HG02678 (cell line): Measurements from ENCODE around the gene DNAJB12.
"Not testable (repeated sequence)": the region's sequence is repeated elsewhere in the genome, so short reads cannot be mapped to it uniquely, and the experiment has no call there.

Experiments
- ATAC-seq: cut with Tn5 transposase; IDR thresholded peaks from one replicate; pipeline ENCODE4 v1.9.1; 2021; ENCODE audit warnings: mild to moderate bottlenecking, moderate library complexity; ENCODE audit not compliant: unreplicated experiment

Gene DNAJB12

DNA sequence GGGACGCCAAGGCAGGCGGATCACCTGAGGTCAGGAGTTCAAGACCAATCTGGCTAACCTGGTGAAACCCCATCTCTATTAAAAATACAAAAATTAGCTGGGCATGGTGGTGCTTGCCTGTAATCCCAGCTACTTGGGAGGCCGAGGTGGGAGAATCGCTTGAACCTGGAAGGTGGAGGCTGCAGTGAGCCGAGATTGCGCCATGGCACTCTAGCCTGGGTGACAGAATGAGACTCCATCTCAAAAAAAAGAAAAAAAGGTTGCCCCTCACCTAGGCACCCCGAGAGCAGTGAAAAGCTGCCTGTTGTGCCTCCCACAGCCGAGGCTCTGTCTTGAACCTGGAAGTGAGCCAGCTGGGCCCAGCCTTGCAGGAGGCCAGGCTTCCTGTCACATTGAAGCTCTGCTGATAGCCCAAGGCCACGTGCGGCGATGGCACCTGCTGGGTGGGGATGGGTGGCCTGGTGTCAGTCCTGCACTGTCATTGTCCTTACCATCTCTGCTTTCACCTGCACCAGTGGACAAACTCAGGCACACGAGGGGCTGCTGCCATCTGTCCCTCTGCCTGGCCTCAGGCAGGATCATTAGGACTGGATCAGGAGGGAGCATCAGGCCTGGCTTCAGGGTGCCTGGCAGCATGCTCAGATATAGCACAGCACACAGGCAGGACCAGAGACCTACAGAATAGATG, 37.8 kb downstream of the DNAJB12 start:
- no peak for ATAC-seq

DNA sequence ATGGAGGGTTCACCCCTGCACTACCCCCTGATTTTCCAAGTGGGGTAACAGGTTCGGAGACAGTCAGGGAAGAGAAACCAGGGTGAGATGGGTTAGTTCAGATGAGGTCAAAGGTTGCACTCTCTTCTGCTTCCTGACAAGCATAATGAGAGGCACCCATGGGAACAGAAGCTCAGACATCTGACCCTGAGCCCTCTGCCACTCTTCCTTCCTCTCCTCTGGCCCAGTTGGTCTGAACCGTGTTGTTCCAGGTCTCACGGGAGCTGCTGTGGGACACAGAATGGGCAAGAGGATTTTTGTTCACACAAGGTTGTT, 38.4 kb downstream of the DNAJB12 start:
- ATAC-seq = no peak

DNA sequence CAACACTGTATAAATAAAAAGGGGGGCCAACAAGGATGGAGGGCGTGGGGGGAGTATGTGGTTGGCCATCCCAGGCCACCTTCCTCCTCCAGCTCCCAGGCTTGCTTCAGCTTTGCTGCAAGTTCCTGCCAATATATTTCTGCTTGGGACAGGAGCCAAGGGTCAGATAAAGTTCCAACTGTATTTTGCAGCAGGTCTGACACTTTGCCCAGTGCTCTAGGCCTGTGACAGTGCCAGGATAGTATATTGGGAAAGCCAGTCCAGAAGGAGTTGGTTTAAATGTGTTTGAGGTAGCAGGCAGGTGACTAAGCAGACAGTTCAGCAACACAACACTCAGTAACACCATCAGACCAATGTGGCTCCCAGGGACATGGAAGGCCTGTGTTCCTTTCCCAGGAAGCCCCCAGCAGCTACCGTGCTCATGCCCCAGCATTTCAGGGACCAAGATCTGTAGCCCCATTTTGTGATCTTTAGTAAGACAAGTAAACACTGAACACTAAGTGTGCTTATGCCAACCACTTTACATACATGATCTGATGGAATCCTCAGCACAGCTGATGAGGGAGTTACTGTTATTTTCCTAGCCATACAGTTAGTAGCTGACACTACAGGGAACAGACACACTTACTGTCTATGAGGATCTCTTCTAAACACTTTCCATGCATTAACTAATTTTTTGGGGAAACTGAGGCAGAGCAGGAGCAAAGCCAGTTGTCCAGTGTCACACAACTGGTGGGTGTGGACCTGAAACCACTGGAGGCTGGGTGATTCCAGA, 38.9 kb downstream of the DNAJB12 start:
- ATAC-seq = no peak

DNA sequence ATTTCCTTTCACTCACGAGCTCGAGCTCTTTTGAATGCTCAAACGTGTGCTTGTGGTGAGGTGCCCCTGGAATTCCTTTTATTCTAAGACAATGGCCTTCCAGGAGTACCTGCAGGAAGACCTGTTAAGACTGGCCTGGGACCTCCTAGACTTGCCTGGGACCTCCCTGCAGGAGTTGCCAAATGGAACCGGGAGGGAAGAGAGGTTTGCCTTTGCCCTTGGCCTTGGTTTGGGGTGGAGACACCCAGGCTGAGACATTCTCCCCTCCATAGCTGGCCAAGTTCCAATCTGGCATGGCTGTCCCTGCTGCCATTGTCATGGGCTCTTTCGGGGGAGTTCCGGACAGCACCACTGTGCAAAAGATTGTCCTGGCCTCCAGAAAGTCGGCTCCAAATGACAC, 39.7 kb downstream of the DNAJB12 start:
- no peak for ATAC-seq

DNA sequence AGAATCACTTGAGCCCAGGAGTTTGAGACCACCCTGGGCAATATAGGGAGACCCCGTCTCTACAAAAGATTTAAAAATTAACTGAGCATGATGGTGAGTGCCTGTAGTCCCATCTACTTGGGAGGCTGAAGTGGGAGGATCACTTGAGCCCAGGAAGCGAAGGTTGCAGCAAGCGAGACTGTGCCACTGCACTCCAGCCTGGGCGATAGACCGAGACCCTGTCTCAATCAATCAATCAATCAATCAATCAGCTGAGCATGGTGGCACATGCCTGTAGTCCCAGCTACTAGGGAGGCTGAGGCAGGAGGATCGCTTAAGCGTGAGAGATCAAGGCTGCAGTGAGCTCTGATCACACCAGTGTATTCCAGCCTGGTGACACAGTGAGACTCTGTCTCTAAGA, 40.5 kb downstream of the DNAJB12 start:
- no peak for ATAC-seq

DNA sequence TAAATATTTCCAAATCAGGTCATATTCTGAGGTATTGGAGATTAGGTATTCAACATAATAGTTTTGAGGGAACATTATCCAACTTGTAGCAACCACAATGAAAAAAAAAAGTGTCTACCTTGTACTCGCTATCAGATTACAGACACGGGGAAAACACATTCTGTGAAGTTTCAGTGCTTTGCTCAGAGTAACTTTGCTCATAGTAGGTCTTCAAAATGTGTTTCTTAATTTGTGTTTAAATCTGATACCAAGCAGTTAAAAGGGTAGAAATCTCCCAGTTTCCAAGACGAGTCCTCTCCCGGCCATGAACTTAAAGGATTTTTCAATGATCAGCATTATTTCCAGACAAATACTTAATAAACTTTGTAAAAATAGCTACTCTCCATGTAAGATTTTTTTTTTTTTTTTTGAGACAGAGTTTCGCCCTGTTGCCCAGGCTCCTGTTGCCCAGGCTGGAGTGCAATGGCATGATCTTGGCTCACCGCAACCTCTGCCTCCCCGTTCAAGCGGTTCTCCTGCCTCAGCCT, 41.8 kb downstream of the DNAJB12 start:
- no peak for ATAC-seq

DNA sequence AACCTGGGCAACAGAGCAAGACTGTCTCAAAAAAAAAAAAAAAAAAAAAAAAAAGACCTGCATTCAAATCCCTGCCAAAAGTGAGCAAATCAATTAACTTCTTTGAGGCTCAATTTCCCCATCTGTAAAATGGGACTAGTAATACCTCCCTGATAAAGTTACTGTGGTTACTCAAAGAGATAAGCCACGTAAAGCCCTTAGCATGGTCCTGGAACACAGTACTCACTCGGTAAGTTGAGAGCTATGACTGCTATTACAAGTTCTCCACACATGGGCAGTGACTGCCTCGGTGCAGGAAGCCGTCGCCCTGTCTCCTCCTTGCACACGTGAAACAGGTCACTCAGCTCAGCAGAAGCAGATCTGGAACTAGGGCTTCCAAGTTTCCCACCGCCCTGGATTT, 43.1 kb downstream of the DNAJB12 start:
- no peak for ATAC-seq

DNA sequence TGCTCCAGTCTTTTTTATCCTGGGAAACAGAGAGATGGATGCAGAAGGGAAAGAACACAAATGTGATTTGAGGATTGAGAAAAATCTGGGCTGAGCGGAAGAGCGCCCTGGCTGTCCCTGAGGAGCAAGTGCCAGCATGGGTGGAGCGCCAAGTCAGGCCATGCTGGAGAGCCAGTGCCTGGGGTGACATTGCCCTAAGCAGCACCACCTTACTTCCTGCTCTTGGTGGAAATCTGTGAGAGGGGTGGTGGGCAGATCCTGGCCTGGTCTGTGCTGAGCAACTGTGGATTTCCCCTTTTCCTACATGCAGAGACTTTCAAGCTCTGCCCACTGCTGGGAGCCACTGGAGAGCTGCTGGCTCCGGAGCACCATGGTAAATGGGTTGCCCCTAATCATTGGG, 44.1 kb downstream of the DNAJB12 start:
- no peak for ATAC-seq

DNA sequence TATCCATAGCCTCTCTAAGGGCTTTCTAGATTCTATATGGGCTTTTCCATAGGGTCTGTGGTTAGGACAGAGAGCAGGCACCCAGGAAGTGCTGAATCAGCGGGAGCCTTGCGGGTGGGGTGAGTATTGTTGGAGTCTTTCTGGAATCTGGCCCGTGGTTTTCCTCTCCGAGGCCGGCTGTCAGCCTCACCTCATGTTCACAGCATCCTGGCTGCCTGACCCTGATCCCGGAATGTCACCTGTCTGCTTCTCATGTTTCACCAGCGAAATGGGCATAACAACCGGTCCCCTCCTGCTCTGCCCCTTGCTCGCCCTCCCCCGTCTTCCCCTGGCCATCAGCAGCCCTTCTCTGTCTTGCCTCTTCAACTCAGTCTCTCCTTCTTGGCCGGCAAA, 44.5 kb downstream of the DNAJB12 start:
- no peak for ATAC-seq

DNA sequence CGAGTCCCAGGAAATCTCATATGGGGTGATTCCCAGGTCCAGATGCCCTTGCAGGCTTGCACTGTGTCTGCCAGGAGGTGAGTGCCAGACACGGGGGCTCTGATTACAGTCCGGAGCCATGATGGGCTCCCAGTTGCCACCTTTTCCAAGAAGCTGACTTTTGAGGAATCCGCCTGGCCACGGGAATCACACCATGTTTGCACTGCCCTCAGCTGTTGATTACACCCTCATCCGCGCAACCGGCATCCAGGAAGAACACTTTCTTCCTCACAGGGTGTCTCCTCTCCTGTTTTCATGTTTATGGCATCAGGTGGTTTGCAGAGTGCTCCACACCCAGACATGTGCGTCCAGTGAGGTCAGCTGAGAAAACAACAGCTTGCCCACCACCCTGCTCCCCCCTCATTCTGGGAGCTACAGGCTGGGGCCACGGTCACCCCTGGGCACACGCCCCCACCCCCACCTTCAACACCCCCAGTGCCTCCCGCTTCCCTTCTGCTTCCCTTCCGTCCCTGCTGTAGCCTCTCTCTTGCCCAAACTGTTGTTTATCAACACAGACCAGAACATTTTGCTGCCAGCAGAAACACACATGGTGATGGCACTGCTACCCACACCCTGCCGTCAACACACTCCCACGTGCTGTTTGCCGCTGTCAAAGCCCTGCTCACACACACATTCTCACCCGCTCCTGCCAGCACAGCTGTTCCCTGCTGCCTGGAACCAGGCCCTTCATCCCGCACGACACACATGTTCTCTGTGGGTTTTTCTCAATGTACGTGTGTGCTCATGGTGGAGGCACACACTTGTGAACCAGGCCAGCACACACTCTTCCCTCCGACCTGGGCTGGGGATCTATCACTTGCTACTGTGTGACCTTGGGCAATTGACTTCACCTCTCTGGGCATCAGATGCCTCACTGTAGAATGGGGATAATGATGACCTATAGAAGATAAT, 45.2 kb downstream of the DNAJB12 start:
- ATAC-seq = no peak

DNA sequence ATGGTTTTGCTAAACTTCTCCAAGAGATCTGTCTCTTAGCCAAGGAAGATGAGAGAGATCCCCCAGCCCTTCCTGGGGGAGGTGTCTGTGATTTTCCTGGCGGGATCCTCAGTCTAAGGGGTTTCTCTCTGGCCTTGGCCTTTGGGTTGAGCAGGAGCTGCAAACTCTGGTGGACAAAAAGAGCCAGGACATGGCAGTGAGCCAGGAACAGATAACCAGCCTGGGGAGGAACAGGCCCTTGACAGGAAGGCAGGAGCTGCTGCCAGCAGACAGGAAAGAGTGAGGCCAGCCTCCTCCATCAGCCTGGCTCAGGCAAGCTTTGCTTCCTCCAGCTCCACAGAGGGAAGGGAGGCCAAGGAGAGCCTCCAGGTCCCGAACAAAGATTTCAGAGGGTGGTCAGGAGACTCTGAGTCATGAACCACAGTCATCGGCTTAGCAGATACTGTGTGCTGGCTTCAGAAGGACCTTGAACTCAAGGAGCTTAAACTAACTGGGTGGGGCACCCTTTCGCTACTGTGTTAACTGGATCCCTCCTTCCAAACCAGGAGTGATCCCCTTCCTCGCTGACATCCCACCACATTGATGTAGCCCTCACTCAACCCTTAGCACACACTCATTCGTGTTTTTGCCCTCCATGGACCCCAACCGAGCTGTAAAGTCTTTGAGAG, 46.3 kb downstream of the DNAJB12 start:
- ATAC-seq = no peak

DNA sequence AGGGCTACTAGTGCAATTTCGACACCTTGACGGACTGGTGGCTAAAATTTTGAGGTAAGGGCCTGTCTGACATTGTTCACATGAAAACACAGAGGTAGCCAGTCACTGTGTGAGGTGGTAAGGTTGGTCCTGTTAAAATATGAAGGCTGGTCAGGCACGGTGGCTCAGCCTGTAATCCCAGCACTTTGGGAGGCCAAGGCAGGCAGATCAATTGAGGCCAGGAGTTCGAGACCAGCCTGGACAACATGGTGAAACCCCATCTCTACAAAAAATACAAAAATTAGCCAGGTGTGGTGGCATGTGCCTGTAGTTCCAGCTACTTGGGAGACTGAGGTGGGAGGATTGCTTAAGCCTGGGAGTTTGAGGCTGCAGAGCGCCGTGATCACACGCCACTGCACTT, 47.0 kb downstream of the DNAJB12 start:
- ATAC-seq = not testable (repeated sequence)

DNA sequence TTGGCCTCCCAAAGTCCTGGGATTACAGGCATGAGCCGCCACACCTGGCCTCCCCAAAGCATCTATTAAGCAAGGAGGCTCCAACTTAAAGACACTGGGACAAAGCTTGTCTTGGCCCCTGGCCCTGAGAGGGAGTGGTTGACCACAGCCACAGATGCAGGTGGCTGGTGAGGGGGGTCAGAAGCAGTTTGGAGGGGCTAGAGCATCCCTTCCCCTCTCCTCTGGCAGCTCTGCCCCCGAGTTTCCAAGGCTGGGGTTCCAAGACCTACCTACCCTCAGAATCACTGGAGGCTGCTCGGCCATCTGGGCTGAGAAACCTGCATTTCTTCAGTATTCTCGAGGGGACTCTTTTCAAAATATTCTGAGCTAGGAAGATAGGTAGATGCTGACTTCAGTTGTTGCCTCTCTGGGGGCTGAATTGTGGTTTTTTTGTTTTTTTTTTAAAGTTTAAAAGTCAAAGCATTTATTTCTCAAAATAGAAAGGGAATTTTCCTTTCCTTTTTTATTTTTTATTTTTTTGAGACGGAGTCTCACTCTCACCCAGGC, 48.4 kb downstream of the DNAJB12 start:
- no peak for ATAC-seq

DNA sequence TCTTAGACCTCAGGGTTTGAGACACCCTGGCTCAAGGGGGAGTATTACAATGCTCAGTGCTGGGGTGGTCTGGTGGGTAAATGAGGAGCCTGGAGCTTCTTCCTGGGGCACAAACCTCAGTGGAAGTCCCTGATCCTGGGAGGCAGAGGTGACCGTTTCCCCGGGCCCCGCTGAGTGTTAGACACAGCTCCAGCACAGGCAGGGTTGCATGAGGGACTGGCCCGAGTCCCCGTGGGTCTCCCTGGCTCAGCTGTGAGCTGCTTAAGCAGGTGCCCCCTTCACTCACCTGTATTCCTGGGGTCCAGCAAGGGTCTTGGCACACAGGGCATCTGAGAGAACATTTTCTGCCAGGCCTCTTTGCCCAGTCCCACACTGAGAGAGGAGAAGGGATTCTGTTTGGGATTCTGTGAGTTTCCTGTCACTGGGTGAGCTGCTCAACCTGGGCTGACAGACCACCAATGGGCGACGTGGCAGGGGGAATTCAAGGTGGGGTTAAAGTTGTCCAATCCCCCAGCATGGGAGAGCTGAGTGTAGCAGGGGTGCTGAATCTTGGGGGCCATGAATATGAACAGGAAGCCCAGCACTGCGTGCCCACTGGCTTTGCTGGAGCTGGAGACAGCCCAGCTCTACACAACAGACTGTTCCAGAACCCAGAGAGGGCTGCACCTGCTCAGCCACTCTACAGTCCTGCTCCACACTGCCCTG, 51.1 kb downstream of the DNAJB12 start:
- no peak for ATAC-seq

DNA sequence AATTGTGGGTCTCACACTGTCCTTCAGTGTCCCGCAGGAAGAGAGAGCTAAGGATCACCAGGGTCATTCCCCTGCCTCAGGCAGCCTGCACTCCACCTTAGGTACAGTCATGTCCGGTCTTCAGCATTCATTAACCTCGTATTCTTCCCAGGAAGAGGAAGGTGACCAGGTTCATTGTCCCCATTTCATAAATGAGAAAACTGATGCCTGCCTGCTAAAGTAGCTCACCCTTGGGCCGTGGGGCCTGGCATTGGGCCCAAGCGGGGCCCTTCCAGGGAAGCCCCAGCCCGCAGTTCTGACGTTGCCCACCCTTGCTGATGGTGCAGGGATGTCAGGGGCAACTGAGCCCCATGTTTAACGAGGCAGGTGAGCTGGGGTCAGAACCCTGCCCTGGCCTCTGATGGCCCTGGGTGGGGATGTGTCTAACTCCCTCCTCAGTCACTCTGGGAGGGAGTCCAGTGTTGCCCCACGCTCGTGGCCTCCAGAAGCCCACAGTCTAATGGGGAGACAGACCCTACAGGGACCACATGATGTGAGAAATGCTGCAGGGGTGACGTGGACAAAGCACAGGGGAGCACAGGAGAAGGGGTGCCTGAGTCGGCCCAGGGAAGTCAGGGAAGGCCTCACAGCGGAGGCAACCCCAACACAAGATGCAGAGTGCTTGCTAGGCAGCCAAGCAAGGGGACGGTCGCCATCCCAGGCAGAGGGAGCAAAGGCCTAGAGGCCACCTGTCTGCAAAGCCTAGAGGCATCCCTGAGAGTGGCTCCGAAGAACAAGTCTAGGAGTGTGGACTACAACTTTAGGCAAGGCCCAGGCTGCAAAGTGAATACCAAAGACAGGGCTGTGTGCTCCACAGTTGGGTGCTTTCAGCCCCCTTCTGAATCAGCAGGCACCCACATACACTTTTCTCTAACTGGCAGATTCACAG, 55.9 kb downstream of the DNAJB12 start:
- ATAC-seq = no peak

DNA sequence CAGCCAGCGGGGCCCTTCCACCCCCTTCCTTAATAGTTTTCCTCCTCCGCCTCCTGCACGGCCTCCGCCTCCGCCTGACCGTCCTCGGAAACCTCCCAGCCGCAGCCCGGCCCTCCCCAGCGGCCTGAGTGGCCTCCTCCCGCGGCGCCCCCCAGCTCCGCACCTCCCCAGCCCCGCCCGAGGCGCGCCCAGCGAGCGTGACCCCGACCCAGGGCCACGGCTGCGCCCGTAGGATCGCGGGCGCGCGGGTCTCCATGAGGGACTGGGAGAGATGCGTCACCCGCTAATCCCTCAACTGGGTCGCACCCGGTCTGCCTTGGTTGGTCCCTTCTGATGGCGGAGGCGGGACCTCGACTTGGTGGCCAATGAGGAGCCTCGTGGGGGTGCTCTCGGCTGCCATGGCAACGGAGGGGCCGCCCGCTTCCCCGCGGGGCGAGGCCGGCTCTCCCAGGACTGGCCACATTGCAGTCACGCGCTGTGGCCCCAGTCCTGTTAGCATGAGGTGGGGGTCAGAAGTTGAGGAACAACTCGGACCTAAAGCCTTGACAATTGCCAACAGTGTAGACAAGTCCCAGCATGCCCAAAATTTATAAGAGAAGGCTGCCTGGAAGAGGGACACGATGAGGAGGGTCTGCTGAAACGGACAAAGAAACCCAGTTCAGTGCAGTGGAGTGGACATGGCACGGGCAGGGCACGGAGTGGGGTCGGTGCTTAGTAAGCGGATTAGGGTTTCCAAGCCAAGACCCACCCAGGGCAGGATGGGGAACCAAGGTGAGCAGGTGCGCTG, 56.7 kb downstream of the DNAJB12 start:
- peak; percentile 80 for ATAC-seq

DNA sequence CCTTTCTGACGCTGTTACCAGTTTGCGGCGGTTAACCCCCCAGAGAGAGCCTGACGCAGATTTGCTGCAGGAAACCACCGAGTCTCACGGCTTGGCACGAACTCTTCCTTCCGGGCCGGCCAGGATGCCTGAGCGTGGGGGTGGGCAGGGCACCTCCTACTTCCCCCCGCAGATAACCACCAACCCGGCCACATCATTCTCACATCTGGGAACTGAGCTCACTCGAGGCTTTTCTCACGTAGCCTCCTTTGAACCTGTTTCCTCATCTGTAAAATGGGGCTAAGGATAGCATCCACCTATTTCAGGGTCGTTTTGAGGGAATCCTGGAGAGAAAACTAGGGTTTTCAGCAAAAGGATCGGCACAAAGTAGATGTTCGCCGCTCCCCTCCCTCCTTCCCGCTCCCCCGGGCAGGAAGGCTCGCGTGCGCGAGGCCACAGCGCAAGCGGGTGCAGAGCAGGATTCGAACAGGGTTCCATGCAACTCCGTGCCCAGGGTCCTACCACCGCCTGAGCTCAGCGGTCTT, 57.4 kb downstream of the DNAJB12 start:
- ATAC-seq = peak; percentile 63

DNA sequence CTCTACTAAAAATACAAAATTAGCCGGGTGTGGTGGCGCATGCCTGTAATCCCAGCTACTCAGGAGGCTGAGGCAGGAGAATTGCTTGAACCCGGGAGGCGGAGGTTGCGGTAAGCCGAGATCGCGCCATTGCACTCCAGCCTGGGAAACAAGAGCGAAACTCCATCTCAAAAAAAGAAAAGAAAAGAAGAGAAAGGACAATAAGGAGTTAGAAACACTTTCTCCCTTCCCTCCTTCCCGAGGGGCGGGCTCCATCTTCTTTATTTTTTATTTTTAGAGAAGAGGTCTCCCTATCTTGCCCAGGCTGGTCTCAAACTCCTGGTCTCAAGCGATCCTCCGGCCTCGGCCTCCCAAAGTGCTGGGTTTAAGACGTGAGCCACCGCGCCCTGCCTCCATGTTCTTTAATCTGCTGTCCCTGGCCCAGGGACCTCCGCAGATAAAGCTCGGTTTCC, 57.9 kb downstream of the DNAJB12 start:
- ATAC-seq = not testable (repeated sequence)
